ENCODE measurements around the gene ZFHX3. TPM values are rescaled to one million over a fixed set of nuclear protein-coding genes. Genes with fewer than 3 reads are reported as not detected.
A peak's percentile ranks its signal among the peaks of the same experiment; 100 is the strongest.

Gene ZFHX3
- total RNA-seq, result 10 to 100 TPM in 7 of 8 experiments, 1 to 10 TPM in 1; 7.4 to 31.9 (median 21.7) TPM

GRCh38 chr16:73047536-73048291, at the start of gene ZFHX3:
Gene ZFHX3 (minus strand): TSS chr16:73048128. CDS start chr16:72960145, 87,983 bp downstream.
- H3K27ac ChIP-seq, result peak within 1 kb of the TSS; percentile 84 to 91
- in situ Hi-C loops (cut with MboI; ENCODE audit: low pct_unique_long_range_greater_than_20kb in 2 of 9, low sequenced_read_pairs in 9 of 9, unreplicated experiment in 9 of 9), result loop anchor here in 2 of 9 experiments (25.0 kb wide), 2 partner anchors 210 to 535 kb away; no protein-coding TSS in a partner anchor
- H3K4me3 ChIP-seq, result peak within 1 kb of the TSS; percentile 39 to 63 (median 48)
- WGBS, 10 experiments, result 0 to 20% (median 10%) methylated on average over 2 to 3 of the region's 64 CpGs; no CpG with 5 or more reads in 7 of the 10 experiments
- ATAC-seq (replicated peaks in 6 of 8), result peak; percentile 68 to 85 (median 74)
- H3K4me1 ChIP-seq (replicated peaks in 1 of 2), result peaks cover 67 to 88% of the 10 kb centered on the region in 2 donors

- H3K4me3 ChIP-seq, result no peak overlapping the region
- ATAC-seq (replicated peaks in 6 of 8), result no peak
- H3K4me1 ChIP-seq (replicated peaks in 1 of 2), result peaks cover 6 to 18% of the 10 kb centered on the region in 2 donors
- WGBS, 10 experiments, result 60 to 100% (median 93%) methylated on average over 1 to 2 of the region's 3 CpGs; no CpG with 5 or more reads in 5 of the 10 experiments
- in situ Hi-C loops (cut with MboI; ENCODE audit: low pct_unique_long_range_greater_than_20kb in 2 of 9, low sequenced_read_pairs in 9 of 9, unreplicated experiment in 9 of 9), result no loop called here
- no peak overlapping the region for H3K27ac ChIP-seq
Measured at GRCh38 chr16:73096510-73096909, 48.6 kb upstream of the ZFHX3 start.

GRCh38 chr16:73095885-73096421, 48.0 kb upstream of the ZFHX3 start:
- no peak overlapping the region for H3K4me3 ChIP-seq
- ATAC-seq (replicated peaks in 6 of 8), result peak in 7 of 8 experiments; percentile 22 to 87 (median 58)
- peaks cover 6 to 18% of the 10 kb centered on the region in 2 donors for H3K4me1 ChIP-seq (replicated peaks in 1 of 2)
- 0 to 90% (median 32%) methylated on average over 1 to 8 of the region's 9 CpGs; no CpG with 5 or more reads in 2 of the 10 experiments for WGBS, 10 experiments
- H3K27ac ChIP-seq, result no peak overlapping the region
- in situ Hi-C loops (cut with MboI; ENCODE audit: low pct_unique_long_range_greater_than_20kb in 2 of 9, low sequenced_read_pairs in 9 of 9, unreplicated experiment in 9 of 9), result no loop called here

- Histone ChIP-seq H3K27ac (no peak overlapping the region), H3K4me1 (replicated peaks in 1 of 2) (peaks cover 6 to 18% of the 10 kb centered on the region in 2 donors), H3K4me3 (no peak overlapping the region)
- ATAC-seq (replicated peaks in 6 of 8), result peak in 2 of 8 experiments; percentile 25 to 36
- WGBS, 10 experiments, result 20 to 87% (median 76%) methylated on average over 1 to 6 of the region's 6 CpGs
- in situ Hi-C loops (cut with MboI; ENCODE audit: low pct_unique_long_range_greater_than_20kb in 2 of 9, low sequenced_read_pairs in 9 of 9, unreplicated experiment in 9 of 9), result no loop called here
Measured at GRCh38 chr16:73095142-73095820, 47.4 kb upstream of the ZFHX3 start.

GRCh38 chr16:73094371-73094770, 46.4 kb upstream of the ZFHX3 start:
- no peak overlapping the region for H3K4me3 ChIP-seq
- no peak for ATAC-seq (replicated peaks in 6 of 8)
- no peak overlapping the region for H3K27ac ChIP-seq
- peaks cover 6 to 18% of the 10 kb centered on the region in 2 donors for H3K4me1 ChIP-seq (replicated peaks in 1 of 2)
- in situ Hi-C loops (cut with MboI; ENCODE audit: low pct_unique_long_range_greater_than_20kb in 2 of 9, low sequenced_read_pairs in 9 of 9, unreplicated experiment in 9 of 9), result no loop called here
- 60 to 100% (median 91%) methylated on average over 1 to 5 of the region's 6 CpGs; no CpG with 5 or more reads in 3 of the 10 experiments for WGBS, 10 experiments

- Histone ChIP-seq H3K4me3 (no peak overlapping the region), H3K4me1 (replicated peaks in 1 of 2) (peaks cover 6 to 18% of the 10 kb centered on the region in 2 donors), H3K27ac (no peak overlapping the region)
- ATAC-seq (replicated peaks in 6 of 8), result peak in 2 of 8 experiments; percentile 39 to 52
- WGBS, 10 experiments, result 50 to 100% (median 92%) methylated on average over 1 to 27 of the region's 32 CpGs
- in situ Hi-C loops (cut with MboI; ENCODE audit: low pct_unique_long_range_greater_than_20kb in 2 of 9, low sequenced_read_pairs in 9 of 9, unreplicated experiment in 9 of 9), result no loop called here
Measured at GRCh38 chr16:73093146-73094144, 45.5 kb upstream of the ZFHX3 start.

GRCh38 chr16:73092236-73092781, 44.4 kb upstream of the ZFHX3 start:
- Histone ChIP-seq H3K4me1 (replicated peaks in 1 of 2) (peaks cover 6 to 18% of the 10 kb centered on the region in 2 donors), H3K4me3 (no peak overlapping the region), H3K27ac (no peak overlapping the region)
- WGBS, 10 experiments, result 20 to 88% (median 77%) methylated on average over 1 to 13 of the region's 16 CpGs; no CpG with 5 or more reads in 1 of the 10 experiments
- in situ Hi-C loops (cut with MboI; ENCODE audit: low pct_unique_long_range_greater_than_20kb in 2 of 9, low sequenced_read_pairs in 9 of 9, unreplicated experiment in 9 of 9), result no loop called here
- peak in 4 of 8 experiments; percentile 24 to 45 (median 38) for ATAC-seq (replicated peaks in 6 of 8)

- no peak overlapping the region for H3K4me3 ChIP-seq
Measured at GRCh38 chr16:73091174-73091573, 43.2 kb upstream of the ZFHX3 start.

GRCh38 chr16:73089420-73089819, 41.5 kb upstream of the ZFHX3 start:
- no peak for ATAC-seq (replicated peaks in 6 of 8)
- in situ Hi-C loops (cut with MboI; ENCODE audit: low pct_unique_long_range_greater_than_20kb in 2 of 9, low sequenced_read_pairs in 9 of 9, unreplicated experiment in 9 of 9), result no loop called here

More at GRCh38 chr16:73091174-73091573, 43.2 kb upstream of the ZFHX3 start:
- 73 to 100% (median 95%) methylated on average over 2 to 6 of the region's 8 CpGs; no CpG with 5 or more reads in 3 of the 10 experiments for WGBS, 10 experiments
- H3K4me1 ChIP-seq (replicated peaks in 1 of 2), result peaks cover 6 to 16% of the 10 kb centered on the region in 2 donors
- ATAC-seq (replicated peaks in 6 of 8), result no peak
- in situ Hi-C loops (cut with MboI; ENCODE audit: low pct_unique_long_range_greater_than_20kb in 2 of 9, low sequenced_read_pairs in 9 of 9, unreplicated experiment in 9 of 9), result no loop called here
- no peak overlapping the region for H3K27ac ChIP-seq

GRCh38 chr16:73086108-73086507, 38.2 kb upstream of the ZFHX3 start:
- in situ Hi-C loops (cut with MboI; ENCODE audit: low pct_unique_long_range_greater_than_20kb in 2 of 9, low sequenced_read_pairs in 9 of 9, unreplicated experiment in 9 of 9), result no loop called here
- Histone ChIP-seq H3K27ac (no peak overlapping the region), H3K4me3 (no peak overlapping the region), H3K4me1 (replicated peaks in 1 of 2) (no peaks in the 10 kb centered on the region)
- ATAC-seq (replicated peaks in 6 of 8), result no peak
- WGBS, 10 experiments, result 59 to 95% (median 88%) methylated on average over 3 to 4 of the region's 4 CpGs; no CpG with 5 or more reads in 1 of the 10 experiments

More at GRCh38 chr16:73089420-73089819, 41.5 kb upstream of the ZFHX3 start:
- 71 to 100% (median 80%) methylated on average over 1 to 2 of the region's 3 CpGs; no CpG with 5 or more reads in 6 of the 10 experiments for WGBS, 10 experiments
- Histone ChIP-seq H3K4me1 (replicated peaks in 1 of 2) (peaks cover 6% of the 10 kb centered on the region in 2 donors), H3K27ac (no peak overlapping the region), H3K4me3 (no peak overlapping the region)

- 97 to 100% (median 100%) methylated on average over 1 to 3 of the region's 3 CpGs; no CpG with 5 or more reads in 7 of the 10 experiments for WGBS, 10 experiments
- H3K4me1 ChIP-seq (replicated peaks in 1 of 2), result no peaks in the 10 kb centered on the region
- in situ Hi-C loops (cut with MboI; ENCODE audit: low pct_unique_long_range_greater_than_20kb in 2 of 9, low sequenced_read_pairs in 9 of 9, unreplicated experiment in 9 of 9), result no loop called here
- ATAC-seq (replicated peaks in 6 of 8), result no peak
- H3K27ac ChIP-seq, result no peak overlapping the region
- H3K4me3 ChIP-seq, result no peak overlapping the region
Measured at GRCh38 chr16:73083271-73083670, 35.3 kb upstream of the ZFHX3 start.

Measured in motor neuron (in vitro differentiated cells).